Esophagus muscularis mucosa (tissue), 4 donors: ENCODE data around the gene BACH1. TPM values are rescaled to one million over a fixed set of nuclear protein-coding genes. Genes with fewer than 3 reads are reported as not detected.
A peak's percentile ranks its signal among the peaks of the same experiment; 100 is the strongest.
"Not testable (repeated sequence)": the region's sequence is repeated elsewhere in the genome, so short reads cannot be mapped to it uniquely, and the experiment has no call there.

Experiments
- DNase-seq: peaks from one replicate; pipeline ENCODE4 v3.0.0-alpha.2; 2017; ENCODE audit errors: extremely low spot score
- H3K27ac ChIP-seq, 4 donors: fragments of 200-600 bp; sonication (generic); replicated peaks in 1 of 4; 1 replicate in 3 of 4; 2 replicates in 1 of 4; pipeline ENCODE4 v1.5.1; 2016 to 2019; ENCODE audit warnings: mild to moderate bottlenecking in 1 of 4
- H3K27me3 ChIP-seq, 4 donors: fragments of 200-600 bp; sonication (generic); one replicate each; pipeline versions ENCODE4 v1.5.1 to v1.6.0; 2016 to 2019
- H3K36me3 ChIP-seq, 4 donors: fragments of 200-600 bp; sonication (generic); one replicate each; pipeline ENCODE4 v1.5.1; 2016 to 2019
- H3K4me1 ChIP-seq, 4 donors: fragments of 200-600 bp; sonication (generic); one replicate each; pipeline ENCODE4 v1.5.1; 2016 to 2019
- H3K4me3 ChIP-seq, 4 donors: fragments of 200-600 bp; sonication (generic); 1 replicate in 2 of 4; 2 replicates in 2 of 4; pipeline ENCODE4 v1.5.1; 2016 to 2019; ENCODE audit warnings: mild to moderate bottlenecking in 4 of 4, moderate library complexity in 1 of 4
- H3K9me3 ChIP-seq, 4 donors: fragments of 200-600 bp; sonication (generic); 1 replicate in 3 of 4; 2 replicates in 1 of 4; pipeline ENCODE4 v1.5.1; 2016 to 2019
- CTCF ChIP-seq, 3 experiments: fragments of 200-600 bp in 2 of 3; fragments of 450-650 bp in 1 of 3; sonication (generic) in 2 of 3; IDR thresholded peaks; one replicate each; pipeline ENCODE4 v1.5.1; 2017 to 2019; ENCODE audit warnings: antibody characterized with exemption in 3 of 3, mild to moderate bottlenecking in 2 of 3, moderate library complexity in 1 of 3
- EP300 ChIP-seq: sonication (generic); formaldehyde crosslinking; IDR thresholded peaks from one replicate; pipeline ENCODE4 v1.6.1; 2017; ENCODE audit warnings: antibody characterized with exemption
- POLR2A ChIP-seq: fragments of 450-650 bp; IDR thresholded peaks from one replicate; pipeline ENCODE4 v1.6.1; 2017; ENCODE audit warnings: antibody characterized with exemption, moderate library complexity, mild to moderate bottlenecking, low read depth
- POLR2AphosphoS5 ChIP-seq, 2 donors: sonication (generic); formaldehyde crosslinking; IDR thresholded peaks; one replicate each; pipeline ENCODE4 v1.6.1; 2017; ENCODE audit warnings: antibody characterized with exemption in 2 of 2
- WGBS: methylation state at CpG from one replicate; pipeline ENCODE4 v1.1.5; 2018; 5-methylcytosine and 5-hydroxymethylcytosine counted together
- intact Hi-C: fragments of 100-400 bp; cut with DNase I; formaldehyde crosslinking; loops from one replicate; pipeline ENCODE4 v1.15.1; 2023
- total RNA-seq, 4 donors: library from RNA; depleted of rRNA; stranded (reverse); fragments of >200 nt; gene quantifications; one replicate each; pipeline versions ENCODE4 v1.1.0 to v1.2.1, GENCODE V29; 2016

BACH1 gene
- total RNA-seq, result 10 to 100 TPM; 43.8 to 86.3 (median 50.9) TPM

GRCh38 chr21:29298348-29299045 lies at the start of gene BACH1:
TSS of gene BACH1 (plus strand) at chr21:29298922. CDS start at chr21:29321281, 22,359 bp downstream.
- 0% methylated on average over 4 of the region's 87 CpGs for WGBS
- Histone ChIP-seq H3K27ac (peak within 1 kb of the TSS; percentile 95 to 98 (median 96)), H3K27me3 (no peaks in the 10 kb centered on the region), H3K4me1 (peaks cover 26 to 48% (median 43%) of the 10 kb centered on the region in 4 donors), H3K9me3 (no peaks in the 10 kb centered on the region), H3K4me3 (peak within 1 kb of the TSS; percentile 83 to 98 (median 94)), H3K36me3 (no peaks in the 10 kb centered on the region)
- peak; percentile 94 for DNase-seq
- peak; percentile 88 to 97 for TF ChIP-seq POLR2AphosphoS5 (IDR thresholded peaks at IDR 0.05)
- no peak for TF ChIP-seq EP300
- peak; percentile 57 to 67 (median 60) for TF ChIP-seq CTCF (IDR thresholded peaks at IDR 0.05)
- TF ChIP-seq POLR2A, result peak; percentile 85
- intact Hi-C loops, result loop anchor here (2.0 to 5.0 kb wide), 3 partner anchors 44 to 136 kb away; no protein-coding TSS in a partner anchor

DNA sequence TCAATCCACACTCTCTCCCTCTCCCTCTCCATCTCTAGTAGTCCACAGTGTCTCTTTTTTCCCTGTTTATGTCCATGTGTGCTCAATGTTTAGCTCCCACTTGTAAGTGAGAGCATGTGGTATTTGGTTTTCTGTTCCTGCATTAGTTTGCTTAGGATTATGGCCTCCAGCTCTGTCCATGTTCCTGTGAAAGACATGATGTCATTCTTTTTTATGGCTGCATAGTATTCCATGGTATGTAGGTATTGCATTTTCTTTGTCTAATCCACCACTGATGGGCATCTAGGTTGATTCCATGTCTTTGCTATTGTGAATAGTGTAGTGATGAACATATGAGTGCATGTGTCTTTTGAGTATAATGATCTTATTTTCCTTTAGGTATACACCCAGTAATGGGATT lies 49.4 kb upstream of the BACH1 start:
- H3K27ac ChIP-seq, H3K4me1 ChIP-seq, DNase-seq, H3K4me3 ChIP-seq, H3K36me3 ChIP-seq, H3K27me3 ChIP-seq: not testable (repeated sequence)
- peaks cover 0 to 16% (median 8%) of the 10 kb centered on the region in 4 donors for H3K9me3 ChIP-seq
- intact Hi-C loops, result loop anchor here (10.0 kb wide), 1 partner anchor 126 kb away; no protein-coding TSS in a partner anchor

- peaks cover 0 to 17% (median 12%) of the 10 kb centered on the region in 4 donors for H3K9me3 ChIP-seq
Observed at GRCh38 chr21:29250636-29251035, 48.1 kb upstream of the BACH1 start.

DNA sequence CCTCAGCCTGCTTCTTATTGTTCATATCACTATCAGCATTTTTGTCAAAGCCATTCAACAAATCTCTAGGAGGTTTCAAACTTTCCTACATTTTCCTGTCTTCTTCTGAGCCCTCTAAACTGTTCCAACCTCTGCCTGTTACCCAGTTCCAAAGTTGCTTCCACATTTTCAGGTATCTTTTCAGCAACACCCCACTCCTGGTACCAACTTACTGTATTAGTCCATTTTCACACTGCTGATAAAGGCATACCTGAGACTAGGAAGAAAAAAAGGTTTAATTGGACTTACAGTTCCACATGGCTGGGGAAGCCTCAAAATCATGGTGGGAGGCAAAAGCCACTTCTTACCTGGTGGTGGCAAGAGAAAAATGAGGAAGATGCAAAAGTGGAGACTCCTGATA lies 44.9 kb upstream of the BACH1 start:
- DNase-seq, H3K36me3 ChIP-seq, H3K4me1 ChIP-seq, H3K27me3 ChIP-seq, intact Hi-C loops, H3K4me3 ChIP-seq, H3K27ac ChIP-seq: not testable (repeated sequence)
- H3K9me3 ChIP-seq, result peaks cover 0 to 17% (median 12%) of the 10 kb centered on the region in 4 donors

More at GRCh38 chr21:29250636-29251035, 48.1 kb upstream of the BACH1 start:
- intact Hi-C loops, result no loop called here
- H3K36me3 ChIP-seq, result no peaks in the 10 kb centered on the region
- no peaks in the 10 kb centered on the region for H3K27me3 ChIP-seq
- no peak for DNase-seq
- no peaks in the 10 kb centered on the region for H3K4me1 ChIP-seq
- WGBS, result 83% methylated on average over 2 of the region's 5 CpGs
- no peak overlapping the region for H3K27ac ChIP-seq
- no peak for TF ChIP-seq EP300
- TF ChIP-seq POLR2AphosphoS5 (IDR thresholded peaks at IDR 0.05), result no peak
- TF ChIP-seq POLR2A, result no peak
- no peak for TF ChIP-seq CTCF (IDR thresholded peaks at IDR 0.05)
- H3K4me3 ChIP-seq, result no peak overlapping the region

GRCh38 chr21:29254550-29254949 lies 44.2 kb upstream of the BACH1 start:
- TF ChIP-seq EP300 (no peak), CTCF (IDR thresholded peaks at IDR 0.05) (no peak), POLR2AphosphoS5 (IDR thresholded peaks at IDR 0.05) (no peak), POLR2A (no peak)
- H3K4me1 ChIP-seq, result peaks cover 0 to 12% (median 9%) of the 10 kb centered on the region in 4 donors
- H3K27me3 ChIP-seq, result no peaks in the 10 kb centered on the region
- peaks cover 0 to 17% (median 12%) of the 10 kb centered on the region in 4 donors for H3K9me3 ChIP-seq
- H3K27ac ChIP-seq, result no peak overlapping the region
- intact Hi-C loops, result no loop called here
- WGBS, result 94% methylated on average over 1 of the region's 1 CpG
- H3K36me3 ChIP-seq, result no peaks in the 10 kb centered on the region
- no peak overlapping the region for H3K4me3 ChIP-seq
- no peak for DNase-seq
